Large intestine (tissue), 3 donors: ENCODE measurements around the gene FAM3B. TPM values are rescaled to one million over a fixed set of nuclear protein-coding genes. Genes with fewer than 3 reads are reported as not detected.

Experiments
- DNase-seq, 2 donors: peaks; one replicate each; pipeline versions ENCODE4 v3.0.0 to v3.0.0-alpha.2; 2013
- H3K27ac ChIP-seq: one replicate; pipeline ENCODE4 v1.5.1; 2013; ENCODE audit warnings: low read length
- H3K27me3 ChIP-seq: 2 replicates; pipeline ENCODE4 v1.6.1; 2013; ENCODE audit warnings: low read length; ENCODE audit not compliant: control insufficient read depth, insufficient read depth
- H3K36me3 ChIP-seq: 2 replicates; pipeline ENCODE4 v1.6.1; 2013; ENCODE audit warnings: low read length; ENCODE audit not compliant: control insufficient read depth, insufficient read depth
- H3K4me1 ChIP-seq: one replicate; pipeline ENCODE4 v1.6.1; 2013; ENCODE audit warnings: low read length; ENCODE audit not compliant: control insufficient read depth, insufficient read depth
- H3K4me3 ChIP-seq: one replicate; pipeline ENCODE4 v1.5.1; 2013; ENCODE audit warnings: low read length
- H3K9me3 ChIP-seq: one replicate; pipeline ENCODE4 v1.6.1; 2013; ENCODE audit warnings: mild to moderate bottlenecking, low read depth, low read length, moderate library complexity; ENCODE audit not compliant: control insufficient read depth
- WGBS: methylation state at CpG from one replicate; pipeline ENCODE4 v1.1.5; 2013; ENCODE audit warnings: low lambda C conversion rate; ENCODE audit not compliant: insufficient coverage; 5-methylcytosine and 5-hydroxymethylcytosine counted together
- polyA plus RNA-seq: library from polyadenylated mRNA; unstranded; fragments of 120-200 nt; gene quantifications from one replicate; pipeline ENCODE4 v1.2.1, GENCODE V29; 2013

Gene FAM3B
- polyA plus RNA-seq, 1 donor, result 7.4 TPM

- no CpG with 5 or more reads among the region's 5 CpGs for WGBS
- Histone ChIP-seq H3K27ac (no peak overlapping the region), H3K27me3 (no peaks in the 10 kb centered on the region), H3K4me3 (no peak overlapping the region), H3K9me3 (no peaks in the 10 kb centered on the region), H3K36me3 (no peaks in the 10 kb centered on the region), H3K4me1 (no peaks in the 10 kb centered on the region)
- no peak for DNase-seq
Measured at GRCh38 chr21:41375875-41376274, 59.3 kb downstream of the FAM3B start.

- no peaks in the 10 kb centered on the region for H3K27me3 ChIP-seq
- no CpG with 5 or more reads among the region's 16 CpGs for WGBS
- H3K27ac ChIP-seq, result no peak overlapping the region
- H3K4me3 ChIP-seq, result no peak overlapping the region
- no peaks in the 10 kb centered on the region for H3K9me3 ChIP-seq
- no peaks in the 10 kb centered on the region for H3K4me1 ChIP-seq
- no peaks in the 10 kb centered on the region for H3K36me3 ChIP-seq
- DNase-seq, result no peak
Measured at GRCh38 chr21:41377715-41378114, 61.1 kb downstream of the FAM3B start.

- H3K9me3 ChIP-seq, result no peaks in the 10 kb centered on the region
- no CpG with 5 or more reads among the region's 8 CpGs for WGBS
- no peaks in the 10 kb centered on the region for H3K27me3 ChIP-seq
- DNase-seq, result no peak
- H3K4me3 ChIP-seq, result no peak overlapping the region
- no peak overlapping the region for H3K27ac ChIP-seq
- no peaks in the 10 kb centered on the region for H3K4me1 ChIP-seq
- H3K36me3 ChIP-seq, result no peaks in the 10 kb centered on the region
Measured at GRCh38 chr21:41378849-41379248, 62.2 kb downstream of the FAM3B start.

GRCh38 chr21:41379901-41380300 lies 63.3 kb downstream of the FAM3B start:
- no CpG with 5 or more reads among the region's 12 CpGs for WGBS
- Histone ChIP-seq H3K36me3 (no peaks in the 10 kb centered on the region), H3K4me3 (no peak overlapping the region), H3K9me3 (no peaks in the 10 kb centered on the region), H3K27ac (no peak overlapping the region), H3K4me1 (no peaks in the 10 kb centered on the region), H3K27me3 (no peaks in the 10 kb centered on the region)
- no peak for DNase-seq

- Histone ChIP-seq H3K9me3 (no peaks in the 10 kb centered on the region), H3K36me3 (no peaks in the 10 kb centered on the region), H3K4me1 (no peaks in the 10 kb centered on the region), H3K27ac (no peak overlapping the region), H3K4me3 (no peak overlapping the region), H3K27me3 (no peaks in the 10 kb centered on the region)
- no peak for DNase-seq
Measured at GRCh38 chr21:41381731-41382130, 65.1 kb downstream of the FAM3B start.

GRCh38 chr21:41387042-41387819 lies 70.6 kb downstream of the FAM3B start:
- Histone ChIP-seq H3K27ac (no peak overlapping the region), H3K4me3 (no peak overlapping the region), H3K27me3 (no peaks in the 10 kb centered on the region), H3K9me3 (no peaks in the 10 kb centered on the region), H3K36me3 (no peaks in the 10 kb centered on the region), H3K4me1 (no peaks in the 10 kb centered on the region)
- 100% methylated on average over 6 of the region's 14 CpGs for WGBS
- no peak for DNase-seq

- Histone ChIP-seq H3K27me3 (no peaks in the 10 kb centered on the region), H3K4me3 (no peak overlapping the region), H3K36me3 (no peaks in the 10 kb centered on the region), H3K4me1 (no peaks in the 10 kb centered on the region), H3K27ac (no peak overlapping the region), H3K9me3 (no peaks in the 10 kb centered on the region)
- no peak for DNase-seq
- no CpG with 5 or more reads among the region's 8 CpGs for WGBS
Measured at GRCh38 chr21:41387824-41388223, 71.2 kb downstream of the FAM3B start.

- WGBS, result 100% methylated on average over 1 of the region's 14 CpGs
- Histone ChIP-seq H3K36me3 (no peaks in the 10 kb centered on the region), H3K27ac (no peak overlapping the region)
Measured at GRCh38 chr21:41388259-41388658, 71.7 kb downstream of the FAM3B start.

GRCh38 chr21:41390043-41390639 lies 73.5 kb downstream of the FAM3B start:
- no peaks in the 10 kb centered on the region for H3K36me3 ChIP-seq
- no CpG with 5 or more reads among the region's 17 CpGs for WGBS
- no peak for DNase-seq
- no peaks in the 10 kb centered on the region for H3K4me1 ChIP-seq
- H3K4me3 ChIP-seq, result no peak overlapping the region
- no peaks in the 10 kb centered on the region for H3K9me3 ChIP-seq
- H3K27me3 ChIP-seq, result no peaks in the 10 kb centered on the region
- H3K27ac ChIP-seq, result no peak overlapping the region

More at GRCh38 chr21:41388259-41388658, 71.7 kb downstream of the FAM3B start:
- Histone ChIP-seq H3K4me1 (no peaks in the 10 kb centered on the region), H3K4me3 (no peak overlapping the region), H3K27me3 (no peaks in the 10 kb centered on the region), H3K9me3 (no peaks in the 10 kb centered on the region)
- DNase-seq, result no peak

- Histone ChIP-seq H3K9me3 (no peaks in the 10 kb centered on the region), H3K4me3 (no peak overlapping the region), H3K27ac (no peak overlapping the region), H3K27me3 (no peaks in the 10 kb centered on the region), H3K36me3 (no peaks in the 10 kb centered on the region), H3K4me1 (no peaks in the 10 kb centered on the region)
- WGBS, result 67% methylated on average over 2 of the region's 8 CpGs
- no peak for DNase-seq
Measured at GRCh38 chr21:41393876-41394465, 77.4 kb downstream of the FAM3B start.
